GM19438 (cell line): ENCODE measurements around the gene CLCN1.
A peak's percentile ranks its signal among the peaks of the same experiment; 100 is the strongest.

ENCODE experiments used
- ATAC-seq: cut with Tn5 transposase; IDR thresholded peaks from one replicate; pipeline ENCODE4 v1.9.1; 2021; ENCODE audit warnings: low read depth; ENCODE audit not compliant: unreplicated experiment

Gene CLCN1

GRCh38 chr7:143292876-143293275 lies 23.0 kb upstream of the CLCN1 start:
- no peak for ATAC-seq

- no peak for ATAC-seq
Observed at GRCh38 chr7:143295870-143296269, 20.0 kb upstream of the CLCN1 start.

- ATAC-seq = no peak
Observed at GRCh38 chr7:143296686-143297085, 19.2 kb upstream of the CLCN1 start.

GRCh38 chr7:143299346-143299745 lies 16.6 kb upstream of the CLCN1 start:
- no peak for ATAC-seq

- no peak for ATAC-seq
Observed at GRCh38 chr7:143299840-143300239, 16.1 kb upstream of the CLCN1 start.

- ATAC-seq = no peak
Observed at GRCh38 chr7:143300959-143301935, 14.7 kb upstream of the CLCN1 start.

- ATAC-seq = no peak
Observed at GRCh38 chr7:143303733-143304132, 12.2 kb upstream of the CLCN1 start.

- ATAC-seq = no peak
Observed at GRCh38 chr7:143304938-143305337, 11.0 kb upstream of the CLCN1 start.

- peak; percentile 59 for ATAC-seq
Observed at GRCh38 chr7:143305423-143306070, 10.4 kb upstream of the CLCN1 start.

GRCh38 chr7:143308632-143309031 lies 7.3 kb upstream of the CLCN1 start:
- no peak for ATAC-seq

GRCh38 chr7:143314127-143314526 lies 1.8 kb upstream of the CLCN1 start:
- no peak for ATAC-seq

GRCh38 chr7:143316492-143316891 lies 581 bp downstream of the CLCN1 start:
- ATAC-seq = no peak

- ATAC-seq = no peak
Observed at GRCh38 chr7:143318661-143319060, 2.8 kb downstream of the CLCN1 start.

GRCh38 chr7:143320620-143321019 lies 4.7 kb downstream of the CLCN1 start:
- ATAC-seq = no peak

GRCh38 chr7:143321242-143321641 lies 5.3 kb downstream of the CLCN1 start:
- ATAC-seq = no peak

- no peak for ATAC-seq
Observed at GRCh38 chr7:143321734-143322133, 5.8 kb downstream of the CLCN1 start.

- ATAC-seq = no peak
Observed at GRCh38 chr7:143322760-143323633, 7.1 kb downstream of the CLCN1 start.

- no peak for ATAC-seq
Observed at GRCh38 chr7:143323653-143324052, 7.7 kb downstream of the CLCN1 start.

GRCh38 chr7:143325240-143325639 lies 9.3 kb downstream of the CLCN1 start:
- ATAC-seq = peak; percentile 41

GRCh38 chr7:143327903-143328302 lies 12.0 kb downstream of the CLCN1 start:
- ATAC-seq = peak; percentile 59
